Measurements from ENCODE around the gene PLXNA4. TPM values are rescaled to one million over a fixed set of nuclear protein-coding genes. Genes with fewer than 3 reads are reported as not detected.
A peak's percentile ranks its signal among the peaks of the same experiment; 100 is the strongest.

Gene PLXNA4
- total and polyA plus RNA-seq, 9 of the 15 experiments (the other 6 are each of a cell fraction or from before 2014, with no cell fraction given) = under 0.01 to 0.09 TPM; not detected in 7

DNA sequence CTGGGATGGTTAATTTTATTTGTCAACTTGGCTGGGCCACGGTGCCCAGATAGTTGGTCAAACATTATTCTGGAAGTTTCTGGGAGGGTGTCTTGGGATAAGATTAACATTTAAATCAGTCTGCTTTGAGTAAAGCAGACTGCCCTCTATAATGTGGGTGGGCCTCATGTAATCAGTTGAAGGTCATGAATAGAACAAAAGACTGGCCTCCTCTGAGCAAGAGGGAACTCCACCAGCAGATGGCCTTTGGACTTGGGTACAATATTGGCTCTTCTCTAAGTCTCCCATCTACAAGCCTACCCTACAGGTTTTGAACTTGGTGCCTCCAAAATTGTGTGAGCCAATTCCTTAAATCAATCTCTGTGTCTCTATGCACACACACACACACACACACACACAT lies 61.8 kb downstream of the PLXNA4 start (continued):
- TF ChIP-seq, protein P1, sequence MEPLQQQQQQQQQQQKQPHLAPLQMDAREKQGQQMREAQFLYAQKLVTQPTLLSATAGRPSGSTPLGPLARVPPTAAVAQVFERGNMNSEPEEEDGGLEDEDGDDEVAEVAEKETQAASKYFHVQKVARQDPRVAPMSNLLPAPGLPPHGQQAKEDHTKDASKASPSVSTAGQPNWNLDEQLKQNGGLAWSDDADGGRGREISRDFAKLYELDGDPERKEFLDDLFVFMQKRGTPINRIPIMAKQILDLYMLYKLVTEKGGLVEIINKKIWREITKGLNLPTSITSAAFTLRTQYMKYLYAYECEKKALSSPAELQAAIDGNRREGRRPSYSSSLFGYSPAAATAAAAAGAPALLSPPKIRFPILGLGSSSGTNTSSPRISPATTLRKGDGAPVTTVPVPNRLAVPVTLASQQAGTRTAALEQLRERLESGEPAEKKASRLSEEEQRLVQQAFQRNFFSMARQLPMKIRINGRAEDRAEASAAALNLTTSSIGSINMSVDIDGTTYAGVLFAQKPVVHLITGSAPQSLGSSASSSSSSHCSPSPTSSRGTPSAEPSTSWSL (CRISPR knock-in tag; IDR thresholded peaks at IDR 0.05; ENCODE audit: borderline replicate concordance) = no peak
- TF ChIP-seq RBM25 (IDR thresholded peaks at IDR 0.05; ENCODE audit: low read depth, low read length, severe bottlenecking) (peak; percentile 57), GTF2A2 (tag; IDR thresholded peaks at IDR 0.05) (no peak), GATAD2B (IDR thresholded peaks at IDR 0.05; ENCODE audit: borderline replicate concordance) (no peak), DACH1 (IDR thresholded peaks at IDR 0.05; ENCODE audit: partially characterized antibody) (no peak), ZNF134 (CRISPR knock-in tag; conservative IDR thresholded peaks at IDR 0.05) (peak; percentile 98)
- TF ChIP-seq, protein P2, sequence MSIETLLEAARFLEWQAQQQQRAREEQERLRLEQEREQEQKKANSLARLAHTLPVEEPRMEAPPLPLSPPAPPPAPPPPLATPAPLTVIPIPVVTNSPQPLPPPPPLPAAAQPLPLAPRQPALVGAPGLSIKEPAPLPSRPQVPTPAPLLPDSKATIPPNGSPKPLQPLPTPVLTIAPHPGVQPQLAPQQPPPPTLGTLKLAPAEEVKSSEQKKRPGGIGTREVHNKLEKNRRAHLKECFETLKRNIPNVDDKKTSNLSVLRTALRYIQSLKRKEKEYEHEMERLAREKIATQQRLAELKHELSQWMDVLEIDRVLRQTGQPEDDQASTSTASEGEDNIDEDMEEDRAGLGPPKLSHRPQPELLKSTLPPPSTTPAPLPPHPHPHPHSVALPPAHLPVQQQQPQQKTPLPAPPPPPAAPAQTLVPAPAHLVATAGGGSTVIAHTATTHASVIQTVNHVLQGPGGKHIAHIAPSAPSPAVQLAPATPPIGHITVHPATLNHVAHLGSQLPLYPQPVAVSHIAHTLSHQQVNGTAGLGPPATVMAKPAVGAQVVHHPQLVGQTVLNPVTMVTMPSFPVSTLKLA (conservative IDR thresholded peaks at IDR 0.05) = no peak

DNA sequence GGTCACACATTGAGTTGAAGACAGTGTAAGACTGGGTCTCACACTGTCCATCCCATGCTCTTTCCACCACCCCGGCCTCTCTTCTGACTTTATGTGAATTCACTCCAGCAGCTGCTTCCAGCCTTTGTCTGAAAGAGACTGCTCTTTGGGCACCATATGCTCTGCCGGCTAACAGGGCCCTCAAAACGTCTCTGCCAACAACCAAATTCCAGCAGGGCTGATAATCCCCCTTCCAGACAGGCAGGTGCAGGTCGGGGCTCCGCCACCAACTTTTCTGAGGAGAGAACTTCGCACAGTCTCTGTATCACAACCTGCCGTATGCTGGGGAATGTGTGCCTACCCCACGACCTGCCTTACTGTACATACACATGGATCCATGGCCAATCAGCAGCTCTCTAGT lies 64.3 kb downstream of the PLXNA4 start:
- Histone ChIP-seq H3K4me2 (ENCODE audit: insufficient read depth, low read length) (no peak overlapping the region), H3K27ac (ENCODE audit: extremely low read depth, low read depth, low read length) (no peak overlapping the region), H3K9me1 (ENCODE audit: control insufficient read depth, insufficient read depth, low read length) (no peaks in the 10 kb centered on the region), H2AFZ (ENCODE audit: low read depth, low read length) (no peak overlapping the region), H3K27me3 (ENCODE audit: control insufficient read depth in 2 of 2, insufficient read depth in 2 of 2, low read length in 2 of 2) (peaks cover 19 to 41% of the 10 kb centered on the region in 2 experiments), H3K9me3 (replicated peaks; ENCODE audit: control insufficient read depth, insufficient read depth, low read depth, low read length) (no peaks in the 10 kb centered on the region), H3K4me3 (no peak overlapping the region), H4K20me1 (replicated peaks; ENCODE audit: control insufficient read depth, insufficient read depth, low read length) (no peaks in the 10 kb centered on the region; the same call in 1 of the 2 replicates), H3K9ac (ENCODE audit: insufficient read depth in 1 of 2, low read depth in 2 of 2, low read length in 2 of 2) (no peak overlapping the region), H3K36me3 (ENCODE audit: control insufficient read depth, insufficient read depth, low read length) (no peaks in the 10 kb centered on the region), H3K79me2 (ENCODE audit: control insufficient read depth, insufficient read depth, low read length) (no peaks in the 10 kb centered on the region), H3K4me1 (replicated peaks in 1 of 2; ENCODE audit: control insufficient read depth in 2 of 2, insufficient read depth in 2 of 2, low read length in 2 of 2) (no peaks in the 10 kb centered on the region)
- in situ Hi-C loops (cut with MboI) (no loop called here), intact Hi-C loops (cut with micrococcal nuclease) (no loop called here)
- BruUV-seq (replicated peaks) = no TSS peak
- no peak for FAIRE-seq
- 0% methylated on average over 8 of the region's 8 CpGs for WGBS (ENCODE audit: insufficient coverage, low coverage, missing lambda C conversion rate)
- ChIA-PET POLR2A (interaction anchor here (1.2 kb wide), 1 partner anchor 10 kb away, joined by 5 read pairs; no protein-coding TSS in a partner anchor), CTCF (ENCODE audit: low intra/inter-chr PET ratio) (no interaction called here)
- no peak for DNase-seq (ENCODE audit: extremely low read depth in 1 of 4, low spot score in 3 of 4)
- ATAC-seq = no peak
- no peak for TF ChIP-seq PTTG1 (tag; IDR thresholded peaks at IDR 0.05; ENCODE audit: low read depth)
- TF ChIP-seq, protein P3, sequence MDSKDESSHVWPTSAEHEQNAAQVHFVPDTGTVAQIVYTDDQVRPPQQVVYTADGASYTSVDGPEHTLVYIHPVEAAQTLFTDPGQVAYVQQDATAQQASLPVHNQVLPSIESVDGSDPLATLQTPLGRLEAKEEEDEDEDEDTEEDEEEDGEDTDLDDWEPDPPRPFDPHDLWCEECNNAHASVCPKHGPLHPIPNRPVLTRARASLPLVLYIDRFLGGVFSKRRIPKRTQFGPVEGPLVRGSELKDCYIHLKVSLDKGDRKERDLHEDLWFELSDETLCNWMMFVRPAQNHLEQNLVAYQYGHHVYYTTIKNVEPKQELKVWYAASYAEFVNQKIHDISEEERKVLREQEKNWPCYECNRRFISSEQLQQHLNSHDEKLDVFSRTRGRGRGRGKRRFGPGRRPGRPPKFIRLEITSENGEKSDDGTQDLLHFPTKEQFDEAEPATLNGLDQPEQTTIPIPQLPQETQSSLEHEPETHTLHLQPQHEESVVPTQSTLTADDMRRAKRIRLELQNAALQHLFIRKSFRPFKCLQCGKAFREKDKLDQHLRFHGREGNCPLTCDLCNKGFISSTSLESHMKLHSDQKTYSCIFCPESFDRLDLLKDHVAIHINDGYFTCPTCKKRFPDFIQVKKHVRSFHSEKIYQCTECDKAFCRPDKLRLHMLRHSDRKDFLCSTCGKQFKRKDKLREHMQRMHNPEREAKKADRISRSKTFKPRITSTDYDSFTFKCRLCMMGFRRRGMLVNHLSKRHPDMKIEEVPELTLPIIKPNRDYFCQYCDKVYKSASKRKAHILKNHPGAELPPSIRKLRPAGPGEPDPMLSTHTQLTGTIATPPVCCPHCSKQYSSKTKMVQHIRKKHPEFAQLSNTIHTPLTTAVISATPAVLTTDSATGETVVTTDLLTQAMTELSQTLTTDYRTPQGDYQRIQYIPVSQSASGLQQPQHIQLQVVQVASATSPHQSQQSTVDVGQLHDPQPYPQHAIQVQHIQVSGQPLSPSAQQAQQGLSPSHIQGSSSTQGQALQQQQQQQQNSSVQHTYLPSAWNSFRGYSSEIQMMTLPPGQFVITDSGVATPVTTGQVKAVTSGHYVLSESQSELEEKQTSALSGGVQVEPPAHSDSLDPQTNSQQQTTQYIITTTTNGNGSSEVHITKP (IDR thresholded peaks at IDR 0.05; ENCODE audit: partially characterized antibody) = no peak
- TF ChIP-seq ZNF41 (CRISPR knock-in tag; conservative IDR thresholded peaks at IDR 0.05) = no peak
- TF ChIP-seq ZNF12 (CRISPR knock-in tag; IDR thresholded peaks at IDR 0.05) = no peak
